ENCODE results near the gene AQP12B. TPM values are rescaled to one million over a fixed set of nuclear protein-coding genes. Genes with fewer than 3 reads are reported as not detected.

Gene AQP12B
- total RNA-seq: not detected in 2 replicates

GRCh38 chr2:240682431-240683224 lies at the start of gene AQP12B:
Gene AQP12B, minus strand, starts transcription at chr2:240682885. Its CDS starts 48 bp downstream, at chr2:240682837.

GRCh38 chr2:240691631-240692420 lies 9.1 kb upstream of the AQP12B start, which contains the start of gene AQP12A:
Gene AQP12A, plus strand, starts transcription at chr2:240691866. Its CDS starts 48 bp downstream, at chr2:240691914.

Small RNA genes within 50 kb of the gene (small RNA-seq; reads per million reads assigned to genes)
- not detected for gene AC011298.3 (ENCODE audit: low replicate concordance)

Other genes starting within 250 kb of the AQP12B start
- gene GPC1, start 247.2 kb downstream of the AQP12B start, total RNA-seq: 51.9 and 78.5 TPM in 2 replicates
- 13.6 and 13.7 TPM in 2 replicates for gene ANKMY1, start 124.9 kb downstream of the AQP12B start, total RNA-seq
- gene DUSP28, start 122.5 kb downstream of the AQP12B start, total RNA-seq: 3.5 and 4.6 TPM in 2 replicates
- gene RNPEPL1, start 114.4 kb downstream of the AQP12B start, total RNA-seq: 25.1 and 39.0 TPM in 2 replicates
- 29.1 and 30.6 TPM in 2 replicates for gene CAPN10, start 96.2 kb downstream of the AQP12B start, total RNA-seq
- 0.14 and 0.44 TPM in 2 replicates for gene GPR35, start 57.4 kb downstream of the AQP12B start, total RNA-seq
- gene AQP12A, start 9.0 kb upstream of the AQP12B start, total RNA-seq: not detected in 2 replicates
- not detected in 2 replicates for gene KIF1A, start 137.3 kb upstream of the AQP12B start, total RNA-seq
- not detected in 2 replicates for gene AGXT, start 185.9 kb upstream of the AQP12B start, total RNA-seq
- gene MAB21L4, start 213.3 kb upstream of the AQP12B start, total RNA-seq: not detected in 2 replicates
- gene CROCC2, start 223.5 kb upstream of the AQP12B start, total RNA-seq: not detected in 2 replicates

All from placental pericyte (primary cell).